ENCODE results near the gene COPS9. TPM values are rescaled to one million over a fixed set of nuclear protein-coding genes. Genes with fewer than 3 reads are reported as not detected.
A peak's percentile ranks its signal among the peaks of the same experiment; 100 is the strongest.

COPS9 gene
- 92.4 TPM for polyA plus RNA-seq (ENCODE audit: insufficient read length)

DNA sequence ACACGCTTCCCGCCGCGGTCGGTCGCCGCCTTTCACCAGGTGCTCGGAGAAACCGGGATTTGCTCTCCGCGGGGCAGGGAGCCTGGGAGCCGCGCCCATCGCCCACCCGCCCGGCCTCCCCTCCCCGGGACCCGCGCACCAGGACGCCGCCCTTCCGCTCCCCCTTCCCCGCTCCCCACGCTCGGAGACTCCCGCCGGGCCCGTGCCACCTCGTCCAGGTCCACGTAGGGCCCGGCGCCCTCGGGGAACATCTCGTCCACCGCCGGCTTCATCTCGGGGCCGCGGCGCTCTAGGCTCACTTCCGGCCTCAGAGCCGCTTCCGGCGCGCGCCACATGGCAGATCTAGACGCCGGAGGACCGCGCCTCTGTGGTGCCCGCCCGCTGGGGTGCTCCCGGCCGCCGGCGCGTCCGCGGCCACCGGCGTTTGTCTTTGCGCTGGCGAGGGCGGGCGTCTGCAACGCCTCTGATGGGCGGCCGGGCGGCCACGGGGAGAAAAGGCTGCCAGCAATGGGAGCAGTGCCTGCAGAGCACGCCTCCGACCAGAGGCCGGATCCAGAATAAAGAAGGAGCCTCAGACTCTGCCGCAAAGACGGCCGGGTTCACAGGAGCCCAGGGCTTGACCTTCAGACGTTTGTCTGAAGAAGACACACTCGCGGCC, at the start of gene COPS9:
Gene COPS9, minus strand, starts transcription at position 293 of the 658 bp plus-strand sequence. Its CDS starts 21 bp downstream, at position 272.
- DNase-seq = peak; percentile 89

DNA sequence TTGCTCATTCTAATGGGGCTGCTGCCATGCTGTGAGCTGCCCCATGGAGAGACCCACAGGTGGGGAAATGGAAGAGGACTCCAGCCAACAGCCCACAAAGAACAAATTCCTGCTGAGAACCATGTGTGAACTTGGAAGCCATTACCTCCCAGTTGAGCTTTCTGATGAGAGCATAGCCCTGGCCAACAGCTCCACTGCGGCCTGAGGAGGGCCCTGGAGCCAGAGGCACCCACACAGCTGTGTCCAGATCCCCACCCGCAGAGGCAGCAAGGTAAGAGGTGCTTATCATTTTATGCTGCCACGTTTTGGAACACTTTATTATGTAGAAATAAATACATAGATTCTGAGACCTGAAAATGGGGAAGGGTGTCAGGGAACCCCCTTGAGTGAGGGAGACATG, 48.6 kb upstream of the COPS9 start:
- no peak for DNase-seq

DNA sequence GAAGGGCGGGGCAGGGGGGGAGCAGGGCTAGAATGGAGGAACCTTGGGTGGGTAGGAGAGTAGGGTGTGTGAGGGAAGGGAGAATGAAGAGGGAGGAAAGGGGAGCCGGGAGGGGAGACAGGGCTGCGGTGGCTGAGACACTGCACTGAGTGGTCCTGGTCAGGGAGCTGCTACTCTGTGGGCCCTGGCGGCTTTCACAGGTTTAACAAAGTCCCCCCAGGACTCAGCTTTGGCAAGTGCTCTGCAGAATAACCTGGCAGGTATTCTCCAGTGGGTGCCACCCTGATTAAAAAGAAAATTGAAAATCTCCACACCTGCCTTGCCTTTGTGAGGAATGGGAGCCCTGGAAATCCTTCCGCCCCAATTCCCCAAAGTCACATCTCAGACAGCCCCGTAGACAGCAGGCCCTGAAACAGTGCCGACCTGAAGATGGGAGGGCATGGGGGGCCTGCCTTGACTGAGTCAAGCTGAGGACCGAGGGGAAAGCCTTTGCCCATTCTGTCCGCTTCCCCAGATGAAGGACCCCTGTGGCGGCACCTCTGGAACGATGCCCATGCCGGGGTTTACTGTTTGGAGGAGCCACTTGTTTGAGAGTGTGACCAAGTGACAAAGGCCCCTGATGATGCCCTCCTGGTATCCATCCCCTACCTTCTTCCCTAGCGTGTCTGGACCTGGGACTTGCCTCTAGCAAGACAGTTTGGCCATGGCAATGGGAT, 47.9 kb upstream of the COPS9 start:
- DNase-seq = no peak

DNA sequence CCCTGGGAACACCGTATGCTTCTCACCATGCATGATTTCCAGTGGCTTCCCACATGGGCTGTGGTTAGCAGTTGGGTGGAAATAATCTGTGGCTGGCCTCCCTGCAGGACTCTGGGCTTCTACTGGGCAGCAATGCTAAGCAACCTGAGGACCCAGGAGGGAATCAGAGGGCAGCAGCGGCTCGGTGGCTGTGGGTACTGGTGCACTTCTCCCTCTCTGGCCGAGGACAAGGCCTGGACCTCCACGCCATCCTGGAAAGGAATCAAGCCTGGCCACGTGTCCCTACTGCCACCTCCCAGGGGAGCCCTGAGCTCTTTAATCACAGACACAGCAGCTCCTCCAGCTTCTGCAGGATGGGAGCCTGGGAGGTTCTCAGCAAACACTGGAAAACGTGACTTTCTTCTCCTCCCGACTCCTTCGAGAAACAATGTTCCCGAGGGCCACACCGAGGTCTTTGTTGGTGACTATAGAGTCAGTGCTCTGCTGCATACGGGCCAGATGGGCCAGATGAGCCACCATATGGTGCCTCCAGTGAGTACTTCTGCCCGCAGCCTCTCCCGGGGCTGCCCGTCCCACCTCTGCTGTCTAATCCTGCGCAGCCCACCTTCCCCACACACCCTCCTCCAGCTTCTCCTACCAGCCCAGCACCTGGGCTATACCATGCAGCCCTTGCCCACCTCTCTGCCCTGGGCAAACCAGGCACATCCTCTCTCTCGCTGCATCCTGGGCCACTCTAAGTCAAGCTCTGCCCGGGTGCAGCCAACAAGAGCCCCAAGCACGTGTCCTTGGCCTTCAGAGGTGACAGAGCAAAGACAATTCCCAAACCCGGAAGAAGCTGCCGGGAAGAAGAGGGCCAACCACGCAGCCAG, 47.1 kb upstream of the COPS9 start:
- no peak for DNase-seq

DNA sequence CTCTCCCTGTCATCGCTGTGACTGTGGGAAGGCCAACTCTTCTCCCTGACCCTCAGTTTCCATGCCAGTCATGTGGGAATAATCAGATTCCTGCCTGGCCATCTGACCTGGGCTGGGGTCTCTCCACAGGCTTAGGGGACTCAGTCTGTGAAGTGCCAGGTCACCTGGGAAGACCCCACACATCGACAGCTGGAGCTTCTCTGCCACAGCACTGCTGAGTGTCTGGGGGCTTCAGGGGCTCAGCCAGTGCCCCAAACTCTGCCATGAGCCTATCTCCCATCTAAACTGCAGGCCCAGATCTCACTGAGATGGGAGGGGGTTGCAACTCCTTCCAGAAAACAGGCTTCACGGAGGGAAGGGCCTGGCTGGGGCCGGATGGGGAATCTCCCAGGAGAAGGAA, 46.4 kb upstream of the COPS9 start:
- DNase-seq = no peak

DNA sequence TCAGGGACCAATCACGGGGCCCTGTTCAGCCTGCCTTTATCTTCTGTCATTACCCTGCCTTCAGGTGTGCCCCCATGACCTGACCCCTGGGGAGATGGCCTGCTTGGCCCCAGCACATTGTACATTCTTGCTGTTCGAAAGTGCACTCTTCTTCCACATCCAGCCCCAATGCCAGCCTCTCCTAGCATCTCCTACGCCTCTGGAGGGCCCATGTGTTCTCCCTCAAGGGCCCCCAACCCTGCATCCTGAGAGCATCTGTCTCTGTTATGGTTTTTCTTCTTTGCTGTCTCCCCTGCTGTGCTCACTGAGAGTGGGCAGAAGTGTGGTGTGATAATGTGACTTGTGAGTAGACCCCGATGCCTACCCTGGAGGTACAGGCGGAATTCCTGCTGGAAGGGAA, 45.9 kb upstream of the COPS9 start:
- no peak for DNase-seq

DNA sequence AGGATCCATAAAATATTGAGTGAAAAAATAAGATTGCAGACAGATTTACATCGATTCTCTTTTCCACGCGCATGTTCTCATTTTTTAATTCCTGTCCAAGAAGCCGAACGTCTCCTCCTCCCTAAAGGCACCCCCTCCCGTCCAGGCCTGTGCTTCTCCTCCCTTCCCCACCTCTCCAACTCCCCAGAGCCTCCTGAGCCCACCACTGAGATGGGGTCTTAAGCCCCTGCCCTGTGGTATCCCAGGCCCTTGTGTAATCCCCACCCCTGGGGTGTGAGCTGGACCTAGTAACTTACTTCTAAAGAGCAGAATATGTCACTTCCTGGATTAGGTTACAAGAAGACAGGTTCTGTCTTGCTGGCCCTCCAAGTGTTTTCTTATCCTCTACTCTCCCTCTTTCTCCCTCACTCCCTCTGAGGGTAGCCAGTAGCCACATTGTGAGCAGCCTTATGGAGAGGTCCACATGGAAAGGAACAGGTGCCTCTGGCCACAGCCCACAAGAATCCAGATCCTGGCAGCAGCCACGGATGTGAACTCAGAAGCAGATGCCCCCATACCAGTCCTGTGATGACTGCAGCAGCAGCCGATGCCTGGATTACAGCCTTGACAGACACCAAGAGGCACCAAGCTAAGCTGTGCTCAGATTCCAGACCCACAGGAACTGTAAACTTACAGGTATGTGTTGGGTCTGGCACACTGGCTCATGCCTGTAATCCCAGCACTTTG, 44.0 kb upstream of the COPS9 start:
- no peak for DNase-seq

DNA sequence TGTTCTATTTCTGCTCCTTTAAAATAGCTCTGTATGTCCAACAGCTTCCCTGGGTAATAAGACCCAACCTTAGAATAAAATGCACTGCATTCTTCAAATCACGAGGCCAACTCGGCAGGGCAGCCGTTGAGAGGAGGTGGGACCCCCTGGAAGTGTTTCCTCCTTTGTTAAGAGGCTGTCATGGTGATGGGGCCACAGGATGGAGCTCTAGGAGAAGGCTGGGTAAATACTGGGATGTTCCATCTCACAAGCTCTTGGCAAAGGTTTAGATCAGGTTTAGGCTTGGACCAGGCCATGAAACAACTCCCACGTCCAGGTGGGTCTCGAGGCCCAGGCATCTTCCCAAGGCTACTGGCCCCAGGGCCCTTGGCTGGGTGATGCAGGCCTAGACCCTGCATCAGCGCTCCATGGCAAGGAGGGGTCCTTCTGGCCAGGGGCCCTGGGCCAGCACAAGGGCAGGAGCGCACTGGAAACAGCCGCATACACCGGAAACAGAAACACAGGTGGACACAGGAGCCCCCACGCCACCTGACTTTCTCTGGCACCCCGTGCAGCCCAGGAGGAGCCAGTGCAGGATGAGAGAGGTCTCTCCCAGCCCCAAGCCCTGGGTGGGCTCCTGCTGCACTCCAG, 43.2 kb upstream of the COPS9 start:
- no peak for DNase-seq

DNA sequence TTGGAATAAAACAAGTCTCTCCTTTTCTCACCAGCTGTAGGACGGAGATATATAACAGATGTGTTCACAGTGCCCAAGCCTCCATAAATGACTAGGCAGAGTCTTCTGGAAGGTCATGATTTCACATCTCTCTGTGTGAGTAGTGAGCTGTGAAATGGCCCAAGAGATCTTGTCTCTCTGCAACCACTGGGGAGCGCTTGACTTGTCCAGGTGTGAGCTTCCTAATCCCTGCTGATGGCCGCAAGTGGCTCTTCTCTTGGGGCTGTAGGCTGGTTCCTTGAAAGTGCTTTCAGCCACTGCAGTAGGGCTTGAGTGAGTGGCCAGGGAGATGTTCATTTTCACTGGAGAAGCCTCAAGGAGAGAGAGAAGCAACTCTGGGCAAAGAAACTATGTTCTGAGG, 42.5 kb upstream of the COPS9 start:
- DNase-seq = no peak

DNA sequence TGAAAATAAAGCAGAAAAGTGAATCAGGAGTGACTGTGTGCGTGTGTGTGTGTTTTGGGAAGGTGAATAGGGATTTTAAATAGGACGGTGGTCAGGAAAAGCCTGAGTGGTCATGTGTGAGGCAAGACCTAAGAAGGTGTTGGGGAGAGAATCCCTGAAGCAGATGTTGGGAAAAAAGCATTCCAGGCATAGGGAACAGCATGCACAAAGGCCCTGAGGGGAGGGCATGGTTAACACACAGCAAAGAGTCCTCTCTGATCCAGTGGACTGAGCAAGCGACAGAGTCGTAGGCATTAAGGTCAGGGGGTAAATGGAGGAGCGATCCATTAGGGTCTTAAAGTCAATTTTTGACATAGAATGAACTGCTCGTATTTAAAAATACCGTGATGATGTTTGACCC, 38.4 kb upstream of the COPS9 start:
- DNase-seq = no peak

DNA sequence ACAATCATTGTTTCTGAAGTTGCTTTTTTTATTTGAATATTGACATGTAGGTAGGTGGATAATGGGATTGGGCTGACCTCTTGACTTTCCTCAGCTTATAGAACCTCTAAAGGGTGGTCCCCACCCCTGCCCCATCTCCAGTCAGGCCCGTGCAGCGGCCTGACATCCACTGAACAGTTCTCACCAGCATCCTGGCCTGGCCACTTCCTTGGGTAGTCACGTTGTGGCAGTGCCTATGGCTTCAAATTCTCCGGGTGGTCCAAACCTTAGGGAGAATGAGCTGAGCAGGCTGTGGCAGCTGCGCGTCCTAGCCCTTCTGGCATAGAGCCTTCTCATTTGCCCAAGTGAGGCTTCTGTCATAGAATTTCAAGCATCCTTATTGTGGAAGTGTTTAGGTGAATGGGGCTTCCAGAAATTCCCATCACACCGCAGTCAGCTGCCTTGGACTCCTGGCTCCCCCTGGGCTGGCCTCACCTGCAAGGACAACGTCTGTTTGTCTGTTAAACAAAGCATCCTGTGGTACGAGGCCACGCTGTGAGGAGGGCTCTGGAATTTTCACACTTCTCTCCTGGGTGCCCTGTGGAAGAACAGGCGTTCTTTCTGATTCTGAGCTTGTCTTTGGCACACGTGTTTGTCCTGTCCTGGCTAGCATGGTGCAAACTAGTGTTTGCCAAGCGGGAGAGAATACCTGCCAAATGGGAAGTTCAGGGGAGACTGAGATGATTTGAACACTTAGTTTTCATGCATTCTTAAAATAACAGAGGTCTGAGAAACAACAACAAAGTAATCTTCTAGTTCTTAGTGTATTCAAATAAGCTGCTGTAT, 36.2 kb upstream of the COPS9 start:
- DNase-seq = no peak

DNA sequence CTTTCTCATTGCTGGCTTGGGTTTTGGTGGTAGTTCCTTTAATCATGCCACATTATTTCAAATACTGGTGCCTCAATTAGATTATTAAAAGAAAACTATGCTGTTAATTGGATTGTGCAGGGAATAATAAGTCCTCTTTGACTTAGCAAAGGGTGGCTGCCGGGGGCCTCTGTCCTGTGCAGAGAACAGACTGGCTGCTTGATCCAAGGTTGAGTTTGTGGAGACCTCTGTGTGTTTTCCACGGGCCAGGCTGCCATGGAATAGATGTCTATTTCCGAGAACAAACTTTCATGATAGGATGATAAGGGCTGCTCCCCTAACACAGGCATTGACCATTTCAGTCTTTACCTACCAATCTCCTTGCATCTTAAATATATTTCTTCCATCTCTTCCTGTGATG, 34.8 kb upstream of the COPS9 start:
- DNase-seq = no peak

DNA sequence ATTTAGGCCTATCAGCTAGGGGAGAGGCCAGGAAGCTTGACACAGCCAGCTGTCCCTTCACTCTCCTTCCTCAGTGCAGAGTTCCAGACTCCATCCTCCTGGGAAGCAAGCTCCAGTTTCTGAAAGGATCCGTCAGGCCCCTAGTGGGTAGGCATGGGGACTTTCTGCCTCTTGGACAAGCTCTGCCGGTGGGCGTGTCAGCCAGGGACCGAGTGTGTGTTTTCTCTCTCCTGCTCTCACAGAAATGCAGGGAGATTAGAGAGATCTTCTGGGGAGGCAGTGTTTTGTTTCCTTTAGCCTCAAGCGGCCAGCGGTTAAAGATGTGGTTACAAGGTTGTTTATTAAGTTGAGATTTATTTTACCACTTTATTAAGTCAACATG, 34.2 kb upstream of the COPS9 start:
- DNase-seq = no peak

DNA sequence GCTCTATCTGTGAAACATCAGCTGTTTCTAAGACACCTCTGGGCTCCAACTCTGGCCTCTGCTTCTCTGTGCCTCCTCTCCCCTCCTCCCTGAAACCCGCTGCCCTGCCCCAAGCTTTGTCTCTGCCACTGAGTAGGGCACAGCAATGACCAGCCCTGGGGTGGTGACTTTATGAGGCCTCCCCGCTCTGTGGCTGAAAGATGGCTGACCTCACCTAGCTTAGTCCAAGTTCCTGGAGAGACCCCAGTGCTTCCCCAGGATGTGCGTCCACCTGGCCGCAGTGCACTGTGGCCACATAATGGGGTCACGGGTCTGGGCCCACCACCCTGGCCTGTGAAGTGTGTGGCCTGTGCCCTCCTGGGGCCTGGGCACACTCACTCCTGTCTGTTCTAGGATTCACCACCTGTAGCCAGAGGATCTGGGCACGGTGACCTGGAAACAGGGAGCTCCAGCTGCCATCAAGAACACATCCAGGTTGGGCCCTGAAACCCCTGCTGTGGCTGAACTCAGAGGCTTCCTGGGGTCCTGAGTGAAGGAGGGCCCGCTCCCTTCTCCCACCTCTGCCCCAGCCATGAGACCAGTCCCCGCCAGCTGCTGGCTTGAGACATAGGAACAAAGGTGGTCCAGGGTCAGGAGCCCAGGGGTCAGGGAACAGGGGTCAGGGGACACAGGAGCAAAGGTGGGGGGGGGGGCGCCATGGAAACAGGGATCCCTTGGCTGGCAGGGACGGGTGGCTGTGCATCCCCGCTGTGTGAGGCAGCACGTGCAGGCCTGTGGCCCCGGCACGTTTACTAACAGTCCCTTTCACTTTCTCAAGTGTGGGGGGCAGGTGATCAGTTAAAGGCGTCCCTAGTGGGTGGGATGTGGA, 33.6 kb upstream of the COPS9 start:
- DNase-seq = no peak

DNA sequence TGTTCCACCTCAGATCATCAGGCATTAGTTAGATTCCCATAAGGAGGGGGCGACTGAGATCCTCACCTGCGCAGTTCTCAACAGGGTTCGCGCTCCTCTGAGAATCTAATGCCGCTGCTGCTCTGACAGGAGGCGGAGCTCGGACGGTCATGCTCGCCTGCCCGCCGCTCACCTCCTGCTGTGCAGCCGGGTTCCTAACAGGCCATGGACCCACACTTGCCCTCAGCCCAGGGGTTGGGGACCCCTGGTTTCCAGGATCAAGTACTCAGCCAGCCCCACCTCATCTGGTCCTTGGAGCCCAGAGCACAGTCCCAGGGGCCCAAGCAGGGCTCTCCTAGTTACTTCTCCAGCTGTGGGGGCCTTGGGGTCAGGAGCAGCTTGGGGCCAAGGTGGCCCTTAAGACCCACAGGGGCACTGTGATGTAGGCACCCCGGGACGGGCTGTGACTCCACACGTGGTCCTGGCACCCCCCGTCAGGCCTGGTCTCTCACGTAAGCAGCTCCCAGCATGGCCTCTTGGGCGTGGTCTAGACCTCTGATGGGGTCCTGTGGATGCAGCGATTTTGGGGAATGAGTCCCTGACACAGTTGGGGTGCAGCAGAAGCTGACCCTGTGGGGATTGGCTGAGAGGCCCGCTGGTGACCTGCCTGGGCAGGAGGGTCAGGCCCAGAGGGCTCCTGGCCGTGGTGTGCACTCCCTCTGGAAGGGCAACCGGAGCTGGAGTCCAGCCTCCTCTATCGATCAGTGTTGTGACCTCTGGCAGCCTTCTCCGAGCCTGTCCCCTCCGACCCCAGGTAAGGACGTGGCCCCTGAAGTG, 32.6 kb upstream of the COPS9 start:
- DNase-seq = no peak

DNA sequence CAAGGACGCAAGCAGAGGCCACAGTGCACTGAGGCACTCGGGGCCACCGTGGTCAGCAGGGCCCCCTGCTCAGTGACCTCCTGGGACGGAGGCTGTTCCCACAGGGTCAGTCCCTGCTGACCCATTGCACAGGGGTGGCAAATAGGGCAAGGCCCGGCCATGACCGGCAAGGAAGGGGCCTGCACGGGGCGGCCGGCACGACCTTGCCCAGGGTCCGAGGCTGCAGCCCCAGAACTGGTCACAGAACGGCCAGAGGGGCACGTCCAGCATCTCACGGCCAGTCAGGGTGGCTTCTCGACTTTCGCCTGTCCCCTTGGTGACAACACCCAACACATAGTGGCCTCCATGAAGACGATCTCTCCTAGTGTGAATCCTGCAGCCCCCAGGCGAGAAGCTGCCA, 31.9 kb upstream of the COPS9 start:
- no peak for DNase-seq

DNA sequence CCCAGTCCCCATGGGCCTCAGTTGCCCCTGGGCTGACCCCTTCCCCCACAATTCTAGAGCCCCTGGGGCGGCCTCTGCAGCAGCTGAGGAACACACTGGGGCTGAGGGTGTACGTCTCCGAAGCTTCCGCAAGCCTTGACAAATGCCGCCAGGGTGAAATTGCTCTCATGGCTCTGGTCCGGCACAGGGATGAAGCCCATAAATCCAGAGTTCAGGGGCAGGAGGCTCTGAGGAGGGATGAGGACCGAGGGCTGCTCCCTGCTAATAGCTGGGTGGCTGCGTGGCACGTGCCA, 31.4 kb upstream of the COPS9 start:
- no peak for DNase-seq

DNA sequence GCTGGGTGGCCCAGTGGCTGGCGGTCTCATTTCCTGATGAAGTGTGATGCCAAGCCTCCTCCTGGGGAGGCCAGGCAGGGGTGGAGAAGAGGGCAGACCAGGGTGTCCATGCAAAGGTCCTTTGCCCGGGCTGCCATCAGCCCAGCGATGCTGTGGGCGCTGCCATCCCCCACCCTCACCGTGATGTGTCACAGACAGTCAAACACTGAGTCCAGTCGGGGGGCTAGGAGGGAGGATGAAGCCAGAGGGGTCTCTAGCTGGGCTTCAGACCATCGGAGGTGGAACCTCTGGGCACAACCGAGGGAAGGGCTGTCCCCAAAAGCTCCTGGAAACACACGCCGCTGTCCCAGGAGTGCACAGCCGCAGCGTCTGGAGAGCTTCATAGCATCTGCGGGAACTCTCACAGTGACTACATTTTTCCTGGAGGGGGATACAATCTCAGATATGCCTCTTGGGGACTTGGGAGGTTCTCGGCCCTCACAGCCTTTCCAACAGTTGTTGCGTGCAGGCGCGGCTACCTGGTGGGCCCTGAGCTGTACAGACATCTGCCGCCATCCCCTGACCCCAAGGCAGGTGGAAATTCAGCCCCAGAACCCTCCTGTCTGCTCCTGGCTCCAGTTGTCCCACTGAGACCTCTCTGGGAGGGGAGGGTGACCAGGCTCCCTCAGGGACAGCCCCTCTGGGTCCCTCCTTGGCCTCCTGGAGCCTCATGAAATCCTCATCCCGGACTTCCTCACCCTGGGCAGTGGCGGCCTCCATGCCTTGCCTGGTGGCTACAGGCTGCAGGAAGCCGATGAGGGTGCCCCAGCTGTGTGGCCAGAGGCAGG, 30.9 kb upstream of the COPS9 start:
- no peak for DNase-seq

DNA sequence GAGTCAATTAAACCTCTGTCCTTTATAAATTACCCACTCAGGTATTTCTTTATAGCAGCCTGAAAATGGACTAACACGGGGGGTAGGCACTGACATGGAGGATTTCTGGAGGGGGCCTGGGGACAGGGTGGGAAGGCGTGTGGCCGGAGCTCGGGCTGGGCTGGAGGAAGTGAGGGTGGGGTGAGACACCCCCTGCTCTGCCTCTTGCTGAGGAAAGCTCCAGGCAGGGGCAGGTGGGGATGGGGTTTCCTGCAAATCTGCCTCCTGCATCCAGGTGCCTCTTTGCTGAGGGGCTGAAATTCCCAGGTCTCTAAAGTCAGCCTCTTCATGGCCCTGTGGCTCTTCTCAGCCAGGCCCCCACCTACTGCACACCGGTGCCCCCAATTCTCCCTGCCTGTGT, 30.1 kb upstream of the COPS9 start:
- no peak for DNase-seq
